Right atrium auricular region (tissue), 2 donors: ENCODE data around the gene BCL2A1. TPM values are rescaled to one million over a fixed set of nuclear protein-coding genes. Genes with fewer than 3 reads are reported as not detected.

Source experiments
- DNase-seq: peaks from one replicate; pipeline ENCODE4 v3.0.0-alpha.2; 2019; ENCODE audit warnings: low spot score
- H3K27ac ChIP-seq, 2 donors: fragments of 200-600 bp; sonication (generic); 1 replicate in 1 of 2; 2 replicates in 1 of 2; pipeline ENCODE4 v1.5.1; 2016 to 2019
- H3K27me3 ChIP-seq, 2 donors: fragments of 200-600 bp; sonication (generic); one replicate each; pipeline versions ENCODE4 v1.5.1 to v1.6.0; 2017 to 2019
- H3K36me3 ChIP-seq: fragments of 200-600 bp; sonication (generic); one replicate; pipeline ENCODE4 v1.5.1; 2016
- H3K4me1 ChIP-seq, 2 donors: fragments of 200-600 bp; sonication (generic); one replicate each; pipeline versions ENCODE4 v1.5.1 to v1.6.0; 2017 to 2019
- H3K4me3 ChIP-seq, 2 donors: fragments of 200-600 bp; sonication (generic); 1 replicate in 1 of 2; 2 replicates in 1 of 2; pipeline ENCODE4 v1.5.1; 2017 to 2019; ENCODE audit warnings: mild to moderate bottlenecking in 1 of 2, moderate library complexity in 1 of 2
- H3K9me3 ChIP-seq, 2 donors: fragments of 200-600 bp; sonication (generic); one replicate each; pipeline ENCODE4 v1.5.1; 2019
- CTCF ChIP-seq, 2 donors: fragments of 200-600 bp; sonication (generic); IDR thresholded peaks; one replicate each; pipeline ENCODE4 v1.5.1; 2019; ENCODE audit warnings: antibody characterized with exemption in 2 of 2
- total RNA-seq, 2 donors: library from RNA; depleted of rRNA; stranded (reverse); fragments of >200 nt; gene quantifications; one replicate each; pipeline ENCODE4 v1.1.0, GENCODE V29; 2016

The BCL2A1 gene
- total RNA-seq, 2 donors from 2014 or later = 1.5 to 3.1 TPM

DNA sequence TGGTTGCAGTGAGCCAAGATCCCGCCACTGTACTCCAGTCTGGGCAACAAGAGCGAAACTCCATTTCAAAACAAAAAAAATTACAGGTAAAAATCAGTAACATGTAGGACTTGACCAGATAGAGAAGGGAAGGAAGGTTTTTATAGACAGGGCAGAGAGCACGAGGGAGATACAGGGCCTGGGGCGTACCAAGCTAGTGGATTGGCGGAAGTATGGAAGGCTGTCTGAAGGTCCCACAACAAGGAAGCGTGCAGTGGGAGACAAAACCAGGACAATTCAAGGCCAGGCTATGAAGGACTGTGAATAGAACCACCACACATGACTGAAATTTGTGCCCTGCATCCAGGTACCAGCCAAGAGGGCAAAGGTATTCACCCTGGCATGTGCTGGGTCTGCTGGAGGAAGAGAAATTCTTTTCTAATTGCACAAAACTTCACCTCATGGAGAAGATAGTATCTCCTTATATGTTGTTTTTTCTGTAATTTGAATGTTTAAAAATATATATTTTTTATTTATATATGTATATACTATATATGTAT lies 33.0 kb upstream of the BCL2A1 start:
- Histone ChIP-seq H3K4me1 (no peaks in the 10 kb centered on the region), H3K36me3 (no peaks in the 10 kb centered on the region), H3K9me3 (no peaks in the 10 kb centered on the region), H3K27ac (no peak overlapping the region), H3K4me3 (no peak overlapping the region), H3K27me3 (no peaks in the 10 kb centered on the region)
- DNase-seq = peak; percentile 13
- TF ChIP-seq CTCF (IDR thresholded peaks at IDR 0.05) = no peak

DNA sequence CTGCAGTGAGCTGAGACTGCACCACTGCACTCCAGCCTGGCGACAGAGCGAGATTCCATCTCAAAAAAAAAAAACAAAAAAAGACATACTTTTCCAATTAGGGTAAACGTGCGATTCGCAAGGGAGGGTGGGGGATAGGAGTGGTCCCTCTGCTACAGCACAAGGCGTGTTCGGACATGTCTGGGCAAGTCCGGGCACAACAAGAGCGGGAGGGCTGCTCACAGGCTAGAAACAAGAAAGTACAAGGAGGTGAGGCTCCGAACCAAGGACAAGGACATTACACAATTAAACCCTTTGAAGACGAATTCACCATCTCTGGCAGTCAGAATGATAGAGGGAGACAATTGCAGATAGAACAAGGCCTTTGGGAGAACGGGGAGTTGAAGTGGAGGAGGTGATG lies 32.2 kb upstream of the BCL2A1 start:
- H3K4me3 ChIP-seq = no peak overlapping the region

DNA sequence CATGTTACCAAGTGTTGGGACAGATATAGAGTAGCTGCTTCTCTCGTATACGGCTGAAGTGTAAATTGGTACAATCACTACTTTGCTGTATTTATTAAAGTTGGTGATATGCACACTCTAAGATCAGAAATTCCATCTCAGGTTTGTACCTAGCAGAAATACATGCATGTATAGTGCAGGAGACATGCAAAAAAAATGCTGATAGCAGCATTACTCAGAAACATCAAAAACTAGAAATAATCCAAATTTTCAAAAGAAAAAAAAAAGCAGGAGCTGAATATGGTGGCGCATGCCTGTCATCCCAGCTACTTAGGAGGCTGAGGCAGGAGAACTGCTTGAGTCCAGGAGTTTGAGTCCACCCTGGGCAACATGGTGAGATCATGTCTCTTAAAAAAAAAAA lies 31.3 kb upstream of the BCL2A1 start:
- Histone ChIP-seq H3K9me3 (no peaks in the 10 kb centered on the region), H3K36me3 (no peaks in the 10 kb centered on the region), H3K4me1 (no peaks in the 10 kb centered on the region), H3K27ac (no peak overlapping the region), H3K4me3 (no peak overlapping the region), H3K27me3 (no peaks in the 10 kb centered on the region)
- no peak for TF ChIP-seq CTCF (IDR thresholded peaks at IDR 0.05)
- no peak for DNase-seq

More for the DNA sequence above, 32.2 kb upstream of the BCL2A1 start:
- TF ChIP-seq CTCF (IDR thresholded peaks at IDR 0.05) = no peak
- Histone ChIP-seq H3K9me3 (no peaks in the 10 kb centered on the region), H3K27ac (no peak overlapping the region), H3K4me1 (no peaks in the 10 kb centered on the region), H3K36me3 (no peaks in the 10 kb centered on the region), H3K27me3 (no peaks in the 10 kb centered on the region)
- DNase-seq = peak; percentile 43

GRCh38 chr15:79994615-79995014 lies 23.6 kb upstream of the BCL2A1 start:
- Histone ChIP-seq H3K27me3 (no peaks in the 10 kb centered on the region), H3K36me3 (no peaks in the 10 kb centered on the region), H3K27ac (no peak overlapping the region), H3K4me3 (no peak overlapping the region), H3K4me1 (peaks cover 0 to 4% of the 10 kb centered on the region in 2 donors), H3K9me3 (no peaks in the 10 kb centered on the region)
- no peak for DNase-seq
- no peak for TF ChIP-seq CTCF (IDR thresholded peaks at IDR 0.05)

GRCh38 chr15:79991826-79992225 lies 20.8 kb upstream of the BCL2A1 start:
- no peak for TF ChIP-seq CTCF (IDR thresholded peaks at IDR 0.05)
- Histone ChIP-seq H3K27ac (no peak overlapping the region), H3K4me1 (peaks cover 0 to 4% of the 10 kb centered on the region in 2 donors), H3K4me3 (no peak overlapping the region), H3K9me3 (no peaks in the 10 kb centered on the region), H3K27me3 (no peaks in the 10 kb centered on the region), H3K36me3 (no peaks in the 10 kb centered on the region)
- DNase-seq = no peak

- Histone ChIP-seq H3K27ac (no peak overlapping the region), H3K4me1 (peaks cover 0 to 4% of the 10 kb centered on the region in 2 donors), H3K4me3 (no peak overlapping the region), H3K36me3 (no peaks in the 10 kb centered on the region), H3K27me3 (no peaks in the 10 kb centered on the region), H3K9me3 (no peaks in the 10 kb centered on the region)
- no peak for DNase-seq
- no peak for TF ChIP-seq CTCF (IDR thresholded peaks at IDR 0.05)
Measured at GRCh38 chr15:79990997-79991334, 20.0 kb upstream of the BCL2A1 start.
